A549 (cell line): Measurements from ENCODE around the gene HS3ST3A1. TPM values are rescaled to one million over a fixed set of nuclear protein-coding genes. Genes with fewer than 3 reads are reported as not detected.

Experiments
- ATAC-seq, 2 experiments: fragments of 200-7000 bp in 1 of 2; fragments of >200 bp in 1 of 2; cut with Nextera tagmentation in 1 of 2; cut with Tn5 transposase in 1 of 2; 3 replicates each; pipeline versions ENCODE4 v1.8.0 to v1.9.1; 2018 to 2020; ENCODE audit warnings: mild to moderate bottlenecking in 1 of 2, moderate library complexity in 1 of 2
- CTCF ChIA-PET: fragments of 300-600 bp; sonication (Branson Sonifier 250); formaldehyde crosslinking; extraction: SDS; loops from one replicate; lab custom pipeline; 2021; ENCODE audit warnings: antibody characterized with exemption, inconsistent platforms; lab: Yijun Ruan, JAX
- POLR2A ChIA-PET: fragments of 350-600 bp; formaldehyde crosslinking; extraction: SDS; loops from one replicate; lab custom pipeline; 2021; ENCODE audit warnings: antibody characterized with exemption, inconsistent platforms; lab: Yijun Ruan, JAX
- DNase-seq, 2 experiments: peaks; one replicate each; pipeline versions ENCODE4 v3.0.0 to v3.0.0-alpha.2; 2011 to 2016; ENCODE audit warnings: low read depth in 1 of 2, low spot score in 1 of 2
- FAIRE-seq: peaks from 2 replicates; lab custom pipeline; 2011; peaks lifted over from hg19 to GRCh38; lab: Jason Lieb, UNC
- H3K27ac ChIP-seq, 2 experiments: fragments of >200 bp; sonication (Bioruptor Twin); formaldehyde crosslinking; 3 replicates each; pipeline ENCODE4 v1.5.1; 2016 to 2017
- H3K4me1 ChIP-seq: fragments of >200 bp; sonication (Bioruptor Twin); formaldehyde crosslinking; 3 replicates; pipeline ENCODE4 v1.6.1; 2016
- H3K4me2 ChIP-seq: fragments of >200 bp; sonication (Bioruptor Twin); formaldehyde crosslinking; 3 replicates; pipeline ENCODE4 v1.6.1; 2016
- H3K4me3 ChIP-seq: fragments of >200 bp; sonication (Bioruptor Twin); formaldehyde crosslinking; 3 replicates; pipeline ENCODE4 v1.5.1; 2016
- H3K9me3 ChIP-seq: fragments of >200 bp; sonication (Bioruptor Twin); formaldehyde crosslinking; 3 replicates; pipeline ENCODE4 v1.6.1; 2016
- CBX2 ChIP-seq: fragments of 200-600 bp; sonication (generic); IDR thresholded peaks from 2 replicates; pipeline ENCODE4 v1.6.1; 2016; ENCODE audit warnings: low read depth, mild to moderate bottlenecking, borderline replicate concordance
- CBX8 ChIP-seq: fragments of 200-600 bp; sonication (generic); IDR thresholded peaks from 2 replicates; pipeline ENCODE4 v1.6.1; 2016
- CHD2 ChIP-seq: fragments of 150-350 bp; IDR thresholded peaks from 2 replicates; pipeline ENCODE4 v1.6.1; 2014; ENCODE audit warnings: low read length; ENCODE audit not compliant: partially characterized antibody
- CHD4 ChIP-seq: fragments of 200-600 bp; sonication (generic); IDR thresholded peaks from 2 replicates; pipeline ENCODE4 v1.6.1; 2016; ENCODE audit warnings: antibody characterized with exemption, mild to moderate bottlenecking, borderline replicate concordance
- ELK1 ChIP-seq: fragments of 150-350 bp; IDR thresholded peaks from 2 replicates; pipeline ENCODE4 v1.6.1; 2014; ENCODE audit warnings: low read depth, mild to moderate bottlenecking, low read length
- EP300 ChIP-seq, 2 experiments: fragments of >200 bp; sonication (Bioruptor Twin); formaldehyde crosslinking; IDR thresholded peaks; 2 replicates in 1 of 2; 3 replicates in 1 of 2; pipeline ENCODE4 v1.6.1; 2016 to 2017
- FOSB ChIP-seq: fragments of 250-450 bp; sonication (Bioruptor Pico); IDR thresholded peaks from 2 replicates; pipeline ENCODE4 v1.5.0; 2020; ENCODE audit warnings: mild to moderate bottlenecking, moderate library complexity
- FOXS1 ChIP-seq: fragments of 250-450 bp; sonication (Bioruptor Pico); IDR thresholded peaks from 2 replicates; pipeline ENCODE4 v1.5.0; 2020; ENCODE audit warnings: mild to moderate bottlenecking, moderate library complexity
- HOXA7 ChIP-seq: fragments of 250-450 bp; sonication (Bioruptor Pico); IDR thresholded peaks from 2 replicates; pipeline ENCODE4 v1.5.0; 2020; ENCODE audit warnings: mild to moderate bottlenecking, moderate library complexity
- HOXB5 ChIP-seq: fragments of 250-450 bp; sonication (Bioruptor Pico); IDR thresholded peaks from 2 replicates; pipeline ENCODE4 v1.5.0; 2020; ENCODE audit warnings: mild to moderate bottlenecking, moderate library complexity
- JUN ChIP-seq, 2 experiments: fragments of >200 bp; sonication (Bioruptor Twin); formaldehyde crosslinking; IDR thresholded peaks; 2 replicates in 1 of 2; 3 replicates in 1 of 2; pipeline ENCODE4 v1.6.1; 2016 to 2017
- JUNB ChIP-seq: fragments of >200 bp; sonication (Bioruptor Twin); formaldehyde crosslinking; IDR thresholded peaks from 2 replicates; pipeline ENCODE4 v1.6.1; 2016
- NFE2L2 ChIP-seq: fragments of 150-350 bp; conservative IDR thresholded peaks from 2 replicates; pipeline ENCODE4 v1.6.1; 2014; ENCODE audit warnings: low read length
- NR3C1 ChIP-seq: fragments of >200 bp; sonication (Bioruptor Twin); formaldehyde crosslinking; IDR thresholded peaks from 3 replicates; pipeline ENCODE4 v1.6.1; 2017
- RAD21 ChIP-seq, 2 experiments: fragments of >200 bp in 1 of 2; sonication (Bioruptor Twin) in 1 of 2; formaldehyde crosslinking in 1 of 2; IDR thresholded peaks in 1 of 2; conservative IDR thresholded peaks in 1 of 2; 2 replicates in 1 of 2; 3 replicates in 1 of 2; pipeline ENCODE4 v1.6.1; 2012 to 2018; ENCODE audit warnings: inconsistent platforms in 1 of 2
- RARB ChIP-seq: fragments of 250-450 bp; sonication (Bioruptor Pico); IDR thresholded peaks from 2 replicates; pipeline ENCODE4 v1.8.0; 2021; ENCODE audit warnings: mild to moderate bottlenecking, moderate library complexity
- RNF2 ChIP-seq: fragments of 200-600 bp; sonication (generic); IDR thresholded peaks from 2 replicates; pipeline ENCODE4 v1.6.1; 2016; ENCODE audit warnings: low read depth, mild to moderate bottlenecking, antibody characterized with exemption, moderate library complexity, borderline replicate concordance
- SREBF2 ChIP-seq: fragments of 450-650 bp; IDR thresholded peaks from 2 replicates; pipeline ENCODE4 v1.6.1; 2014; ENCODE audit warnings: mild to moderate bottlenecking, moderate library complexity
- ZC3H11A ChIP-seq: fragments of 450-650 bp; IDR thresholded peaks from 2 replicates; pipeline ENCODE4 v1.6.1; 2014; ENCODE audit warnings: antibody characterized with exemption, mild to moderate bottlenecking
- ZNF302 ChIP-seq: fragments of 250-450 bp; sonication (Bioruptor Pico); IDR thresholded peaks from 2 replicates; pipeline ENCODE4 v1.9.0; 2021; ENCODE audit warnings: inconsistent platforms, mild to moderate bottlenecking, moderate library complexity
- WGBS: methylation state at CpG from one replicate; pipeline ENCODE4 v1.1.6; 2017; ENCODE audit errors: missing lambda C conversion rate; 5-methylcytosine and 5-hydroxymethylcytosine counted together
- polyA plus RNA-seq, 4 experiments: library from polyadenylated mRNA; depleted of rRNA in 3 of 4; stranded (reverse); fragments of >200 nt; fragmentation: RNase III in 1 of 4; extraction: RNeasy Plus Mini Kit Qiagen cat#74134 plus additional on column Dnase treatment in 1 of 4; gene quantifications; 2 replicates in 3 of 4; 3 replicates in 1 of 4; pipeline ENCODE4 v1.2.3, GENCODE V29; 2011 to 2017
- TF ChIP-seq, protein P1 (sequence below): IDR thresholded peaks from 2 replicates; pipeline ENCODE4 v1.6.1; 2012
- TF ChIP-seq, protein P2 (sequence below): fragments of >200 bp; sonication (Bioruptor Twin); formaldehyde crosslinking; IDR thresholded peaks from 2 replicates; pipeline ENCODE4 v1.6.1; 2016
- TF ChIP-seq, protein P3 (sequence below): fragments of 250-450 bp; sonication (Bioruptor Pico); IDR thresholded peaks from 2 replicates; pipeline ENCODE4 v1.5.0; 2021; ENCODE audit warnings: mild to moderate bottlenecking, moderate library complexity, borderline replicate concordance
- TF ChIP-seq, protein P4 (sequence below): IDR thresholded peaks from 2 replicates; pipeline ENCODE4 v1.6.1; 2012; ENCODE audit warnings: low read depth, borderline replicate concordance
- TF ChIP-seq, protein P5 (sequence below): fragments of >200 bp; sonication (Bioruptor Twin); formaldehyde crosslinking; IDR thresholded peaks from 3 replicates; pipeline ENCODE4 v1.6.1; 2016

Gene HS3ST3A1
- polyA plus RNA-seq, 2 of the 4 experiments (the other 2 are of a cell fraction), result not detected

- Histone ChIP-seq H3K27ac (peak overlapping the region; percentile 66 to 74), H3K4me1 (0 out of 3 replicates have a peak, but pooled peaks cover 6% of the 10 kb centered on the region), H3K4me2 (peak overlapping the region; percentile 21; the same call in 2 of the 3 replicates), H3K9me3 (peaks cover 19% of the 10 kb centered on the region), H3K4me3 (no peak overlapping the region)
- 14% methylated on average over 2 of the region's 2 CpGs for WGBS
- ATAC-seq (peak in 1 of 2 experiments; percentile 41; a peak in 2 of 6 replicates), FAIRE-seq (no peak), DNase-seq (peak; percentile 6 to 20)
- ChIA-PET POLR2A (no interaction called here), CTCF (no interaction called here)
- TF ChIP-seq ZC3H11A (no peak), EP300 (IDR thresholded peaks at IDR 0.05) (peak in 1 of 2 experiments; percentile 67; a peak in 2 of 5 replicates), RARB (CRISPR knock-in tag) (no peak), CBX2 (no peak), ELK1 (no peak), RAD21 (conservative IDR thresholded peaks at IDR 0.05 in 1 of 2, IDR thresholded peaks at IDR 0.05 in 1 of 2) (no peak), CBX8 (no peak), JUN (IDR thresholded peaks at IDR 0.05) (peak in 1 of 2 experiments; percentile 60; a peak in 2 of 5 replicates), FOXS1 (CRISPR knock-in tag) (no peak), HOXA7 (CRISPR knock-in tag) (no peak), JUNB (peak; percentile 63), CHD4 (no peak), CHD2 (no peak), SREBF2 (no peak), NR3C1 (no peak), HOXB5 (no peak), FOSB (CRISPR knock-in tag) (no peak)
- TF ChIP-seq, protein P1, sequence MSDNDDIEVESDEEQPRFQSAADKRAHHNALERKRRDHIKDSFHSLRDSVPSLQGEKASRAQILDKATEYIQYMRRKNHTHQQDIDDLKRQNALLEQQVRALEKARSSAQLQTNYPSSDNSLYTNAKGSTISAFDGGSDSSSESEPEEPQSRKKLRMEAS, result no peak
- TF ChIP-seq, protein P2, sequence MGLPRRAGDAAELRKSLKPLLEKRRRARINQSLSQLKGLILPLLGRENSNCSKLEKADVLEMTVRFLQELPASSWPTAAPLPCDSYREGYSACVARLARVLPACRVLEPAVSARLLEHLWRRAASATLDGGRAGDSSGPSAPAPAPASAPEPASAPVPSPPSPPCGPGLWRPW, result no peak
- TF ChIP-seq, protein P3, sequence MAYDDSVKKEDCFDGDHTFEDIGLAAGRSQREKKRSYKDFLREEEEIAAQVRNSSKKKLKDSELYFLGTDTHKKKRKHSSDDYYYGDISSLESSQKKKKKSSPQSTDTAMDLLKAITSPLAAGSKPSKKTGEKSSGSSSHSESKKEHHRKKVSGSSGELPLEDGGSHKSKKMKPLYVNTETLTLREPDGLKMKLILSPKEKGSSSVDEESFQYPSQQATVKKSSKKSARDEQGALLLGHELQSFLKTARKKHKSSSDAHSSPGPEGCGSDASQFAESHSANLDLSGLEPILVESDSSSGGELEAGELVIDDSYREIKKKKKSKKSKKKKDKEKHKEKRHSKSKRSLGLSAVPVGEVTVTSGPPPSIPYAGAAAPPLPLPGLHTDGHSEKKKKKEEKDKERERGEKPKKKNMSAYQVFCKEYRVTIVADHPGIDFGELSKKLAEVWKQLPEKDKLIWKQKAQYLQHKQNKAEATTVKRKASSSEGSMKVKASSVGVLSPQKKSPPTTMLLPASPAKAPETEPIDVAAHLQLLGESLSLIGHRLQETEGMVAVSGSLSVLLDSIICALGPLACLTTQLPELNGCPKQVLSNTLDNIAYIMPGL (CRISPR knock-in tag), result no peak
- TF ChIP-seq, protein P4, sequence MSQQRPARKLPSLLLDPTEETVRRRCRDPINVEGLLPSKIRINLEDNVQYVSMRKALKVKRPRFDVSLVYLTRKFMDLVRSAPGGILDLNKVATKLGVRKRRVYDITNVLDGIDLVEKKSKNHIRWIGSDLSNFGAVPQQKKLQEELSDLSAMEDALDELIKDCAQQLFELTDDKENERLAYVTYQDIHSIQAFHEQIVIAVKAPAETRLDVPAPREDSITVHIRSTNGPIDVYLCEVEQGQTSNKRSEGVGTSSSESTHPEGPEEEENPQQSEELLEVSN, result no peak
- TF ChIP-seq, protein P5, sequence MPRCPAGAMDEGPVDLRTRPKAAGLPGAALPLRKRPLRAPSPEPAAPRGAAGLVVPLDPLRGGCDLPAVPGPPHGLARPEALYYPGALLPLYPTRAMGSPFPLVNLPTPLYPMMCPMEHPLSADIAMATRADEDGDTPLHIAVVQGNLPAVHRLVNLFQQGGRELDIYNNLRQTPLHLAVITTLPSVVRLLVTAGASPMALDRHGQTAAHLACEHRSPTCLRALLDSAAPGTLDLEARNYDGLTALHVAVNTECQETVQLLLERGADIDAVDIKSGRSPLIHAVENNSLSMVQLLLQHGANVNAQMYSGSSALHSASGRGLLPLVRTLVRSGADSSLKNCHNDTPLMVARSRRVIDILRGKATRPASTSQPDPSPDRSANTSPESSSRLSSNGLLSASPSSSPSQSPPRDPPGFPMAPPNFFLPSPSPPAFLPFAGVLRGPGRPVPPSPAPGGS, result peak; percentile 24; the same call in 1 of the 3 replicates
These were observed 60.7 kb downstream of the HS3ST3A1 start for GRCh38 chr17:13541032-13541480.

GRCh38 chr17:13540546-13540945, 61.2 kb downstream of the HS3ST3A1 start:
- WGBS, result 0% methylated on average over 2 of the region's 2 CpGs
- TF ChIP-seq RNF2, result no peak
- TF ChIP-seq, protein P2, result no peak
- TF ChIP-seq, protein P5, result no peak
- TF ChIP-seq NFE2L2, result no peak
- no peak for TF ChIP-seq ZNF302 (CRISPR knock-in tag)
- peaks cover 19% of the 10 kb centered on the region for H3K9me3 ChIP-seq
- ATAC-seq (no peak), FAIRE-seq (no peak), DNase-seq (no peak)
- peak overlapping the region; percentile 3; the same call in 1 of the 3 replicates for H3K4me2 ChIP-seq
- H3K27ac ChIP-seq, result peak overlapping the region; percentile 24 to 75; a peak in 5 of 6 replicates
- no peak overlapping the region for H3K4me3 ChIP-seq
- CTCF ChIA-PET, result no interaction called here
- POLR2A ChIA-PET, result no interaction called here
- 0 out of 3 replicates have a peak, but pooled peaks cover 6% of the 10 kb centered on the region for H3K4me1 ChIP-seq
